ENCODE measurements around the gene SLC25A36.

The SLC25A36 gene, protein sequence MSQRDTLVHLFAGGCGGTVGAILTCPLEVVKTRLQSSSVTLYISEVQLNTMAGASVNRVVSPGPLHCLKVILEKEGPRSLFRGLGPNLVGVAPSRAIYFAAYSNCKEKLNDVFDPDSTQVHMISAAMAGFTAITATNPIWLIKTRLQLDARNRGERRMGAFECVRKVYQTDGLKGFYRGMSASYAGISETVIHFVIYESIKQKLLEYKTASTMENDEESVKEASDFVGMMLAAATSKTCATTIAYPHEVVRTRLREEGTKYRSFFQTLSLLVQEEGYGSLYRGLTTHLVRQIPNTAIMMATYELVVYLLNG

GRCh38 chr3:140941434-140942220 lies at the start of gene SLC25A36:
Gene SLC25A36, plus strand, starts transcription at chr3:140941836. Its CDS starts 219 bp downstream, at chr3:140942055.
- DNase-seq = peak; percentile 100

GRCh38 chr3:140896997-140897396 lies 44.6 kb upstream of the SLC25A36 start:
- peak in 1 of 2 experiments; percentile 30 for DNase-seq

- DNase-seq = peak; percentile 44 to 72
Measured at GRCh38 chr3:140898340-140899180, 43.1 kb upstream of the SLC25A36 start.

GRCh38 chr3:140899363-140899762 lies 42.3 kb upstream of the SLC25A36 start:
- DNase-seq = peak in 1 of 2 experiments; percentile 26

- no peak for DNase-seq
Measured at GRCh38 chr3:140902791-140903190, 38.8 kb upstream of the SLC25A36 start.

DNA sequence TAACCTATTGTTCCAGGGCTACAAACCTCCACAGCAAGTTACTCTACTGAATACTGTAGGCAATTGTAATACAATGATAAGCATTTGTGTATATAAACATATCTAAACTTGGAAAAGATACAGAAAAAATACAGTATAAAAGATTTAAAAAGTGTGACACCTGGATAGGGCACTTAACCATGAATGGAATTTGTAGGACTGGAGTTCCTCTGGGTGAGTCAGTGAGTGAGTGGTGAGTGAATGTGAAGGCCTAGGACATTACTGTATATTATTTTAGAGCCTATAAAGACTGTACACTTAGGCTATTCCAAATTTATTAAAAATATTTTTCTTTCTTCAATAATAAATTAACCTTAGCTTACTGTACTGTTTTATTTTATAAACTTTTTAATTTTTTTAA lies 38.4 kb upstream of the SLC25A36 start:
- no peak for DNase-seq

DNA sequence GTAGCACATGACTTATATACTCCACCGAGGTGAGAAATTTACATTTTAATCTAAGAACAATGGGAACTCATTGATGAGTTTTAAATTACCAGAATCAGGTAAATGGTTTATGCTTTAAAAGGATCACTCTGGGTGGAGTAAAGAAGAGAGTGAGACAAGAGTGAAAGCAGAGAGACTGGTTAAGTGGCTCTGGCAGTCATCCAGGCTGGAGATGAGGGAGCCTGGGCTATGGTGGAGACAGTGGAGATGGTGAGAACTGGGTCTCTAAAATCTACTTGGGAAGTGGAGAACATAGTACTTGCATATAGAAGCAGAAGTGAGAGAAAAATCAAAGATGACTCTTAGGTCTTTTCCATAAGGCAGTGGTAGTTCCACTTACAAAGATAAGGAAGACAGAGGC lies 37.1 kb upstream of the SLC25A36 start:
- DNase-seq = no peak

- DNase-seq = no peak
Measured at GRCh38 chr3:140905559-140905958, 36.1 kb upstream of the SLC25A36 start.

- DNase-seq = no peak
Measured at GRCh38 chr3:140906785-140907184, 34.9 kb upstream of the SLC25A36 start.

- peak in 1 of 2 experiments; percentile 36 for DNase-seq
Measured at GRCh38 chr3:140910860-140911259, 30.8 kb upstream of the SLC25A36 start.

- peak in 1 of 2 experiments; percentile 48 for DNase-seq
Measured at GRCh38 chr3:140911822-140912221, 29.8 kb upstream of the SLC25A36 start.

DNA sequence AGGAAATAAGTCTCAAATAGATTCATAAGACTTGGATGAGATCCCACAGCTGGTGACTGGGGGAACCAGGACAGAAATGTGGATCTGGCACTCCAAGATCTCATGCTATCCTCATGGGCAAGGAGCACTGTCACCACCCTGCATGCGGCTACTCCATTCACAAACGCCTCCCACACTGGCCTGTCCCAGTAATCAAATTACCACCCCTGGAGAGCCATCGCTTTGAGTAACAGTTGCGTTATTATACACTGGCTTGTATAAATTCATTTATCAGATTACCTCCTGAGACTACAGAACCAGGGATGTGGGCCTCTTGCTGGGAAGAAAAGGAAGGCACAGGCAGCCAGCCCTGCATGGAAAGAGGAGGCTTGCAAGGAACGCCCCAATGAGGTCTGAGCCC lies 27.9 kb upstream of the SLC25A36 start:
- no peak for DNase-seq

GRCh38 chr3:140914384-140914945 lies 27.2 kb upstream of the SLC25A36 start:
- DNase-seq = no peak

GRCh38 chr3:140916603-140917002 lies 25.0 kb upstream of the SLC25A36 start:
- no peak for DNase-seq

- DNase-seq = no peak
Measured at GRCh38 chr3:140917772-140918171, 23.9 kb upstream of the SLC25A36 start.

GRCh38 chr3:140920029-140920428 lies 21.6 kb upstream of the SLC25A36 start:
- no peak for DNase-seq

- DNase-seq = peak in 1 of 2 experiments; percentile 29
Measured at GRCh38 chr3:140922634-140923033, 19.0 kb upstream of the SLC25A36 start.

DNA sequence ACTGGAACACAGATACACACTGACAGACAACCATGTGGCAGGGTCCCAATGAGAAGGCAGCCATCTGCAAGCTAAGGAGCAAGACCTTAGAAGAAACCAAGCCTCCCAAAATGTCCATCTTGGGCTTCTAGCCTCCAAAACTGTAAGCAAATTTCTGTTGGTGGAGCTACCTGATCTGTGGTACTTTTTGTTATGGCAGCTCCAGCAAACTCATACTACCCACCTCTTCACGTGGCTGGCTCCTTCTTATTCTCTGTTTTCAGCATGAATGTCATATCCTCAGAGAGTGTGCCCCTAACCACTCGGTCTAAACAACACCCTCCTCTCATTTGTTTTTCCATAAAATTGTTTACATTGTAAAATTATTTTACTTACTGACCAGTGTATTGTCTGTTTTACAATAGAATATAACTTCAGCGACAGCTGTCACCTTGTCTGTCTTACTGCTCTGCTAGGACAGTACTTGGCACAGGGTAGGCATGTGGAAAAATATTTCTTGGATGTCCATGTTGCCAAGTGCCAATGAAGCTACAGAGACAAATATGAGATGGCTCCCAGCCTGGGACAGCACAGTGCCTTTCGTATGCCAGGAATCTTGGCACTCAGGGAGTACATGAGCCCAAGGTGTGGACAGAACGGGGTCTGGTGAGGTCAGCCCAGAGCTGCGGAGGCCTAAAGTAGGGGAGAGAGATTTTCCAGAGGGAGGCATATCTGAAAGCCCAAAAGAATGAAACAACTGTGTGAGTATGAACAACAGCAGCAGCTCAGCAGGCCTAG lies 17.4 kb upstream of the SLC25A36 start:
- DNase-seq = no peak

DNA sequence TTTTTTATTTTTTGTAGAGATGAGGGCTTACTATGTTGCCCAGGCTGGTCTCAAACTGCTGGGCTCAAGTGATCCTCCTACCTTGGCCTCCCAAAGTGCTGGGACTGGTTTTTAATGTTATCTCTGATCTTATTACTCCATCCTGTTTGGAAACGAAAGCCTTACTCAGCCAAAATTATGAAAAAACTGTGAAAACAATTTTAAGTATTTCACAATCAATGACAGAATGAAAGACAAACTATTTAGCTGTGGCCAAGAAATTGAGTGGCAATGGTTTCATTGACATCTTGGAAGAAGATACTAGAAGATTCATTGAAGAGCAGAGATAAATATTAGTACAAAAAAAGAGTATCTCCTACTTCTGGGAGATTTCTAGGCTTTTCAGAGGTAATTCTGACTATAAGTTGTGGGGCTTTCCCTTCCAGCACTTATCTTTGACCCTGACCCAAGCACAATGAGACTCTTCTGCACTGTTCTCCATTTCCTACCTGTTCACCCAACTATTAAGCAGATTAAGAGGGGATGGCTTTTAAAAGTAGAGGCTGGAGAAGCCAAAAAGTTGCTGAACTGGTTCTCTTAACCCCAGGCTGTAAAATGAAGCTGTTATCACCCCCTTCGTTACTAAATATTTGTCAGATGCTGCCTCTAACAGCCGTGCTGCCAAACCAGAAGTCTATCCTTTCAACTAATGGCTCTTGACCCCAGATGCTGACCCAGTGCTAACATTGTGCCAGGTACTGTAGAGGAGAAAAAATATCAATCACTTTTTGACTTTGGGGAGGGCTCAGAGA lies 14.2 kb upstream of the SLC25A36 start:
- DNase-seq = no peak

DNA sequence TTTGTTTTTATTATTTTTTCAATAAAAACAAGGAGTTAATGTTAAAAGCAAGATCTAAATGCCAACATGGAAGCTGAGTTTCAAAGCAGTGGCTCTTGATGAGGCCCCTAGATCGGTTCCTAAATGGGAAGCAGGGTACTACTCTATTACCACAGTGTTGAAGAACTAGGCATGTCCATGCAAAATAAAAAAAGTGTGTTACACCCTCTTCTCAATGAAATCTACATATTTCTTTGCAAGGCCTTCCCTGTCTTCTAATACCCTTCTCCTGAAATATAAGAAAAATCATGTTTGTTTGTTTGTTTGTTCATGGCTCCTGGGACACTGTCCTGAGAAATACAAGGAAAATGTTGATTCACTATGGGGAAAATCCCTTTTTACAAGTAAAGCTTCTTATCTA lies 12.2 kb upstream of the SLC25A36 start:
- no peak for DNase-seq

- DNase-seq = no peak
Measured at GRCh38 chr3:140931016-140931454, 10.6 kb upstream of the SLC25A36 start.

All from NCI-H524 (cell line).